NCI-H187 treated with DMSO at 0.1 percent for 48 hours (cell line): ENCODE data around the gene RASSF3.
"Not testable (repeated sequence)": the region's sequence is repeated elsewhere in the genome, so short reads cannot be mapped to it uniquely, and the experiment has no call there.

Source experiments
- DNase-seq: peaks from one replicate; lab custom pipeline; 2025; lab: John Stamatoyannopoulos, UW

Gene RASSF3

GRCh38 chr12:64610079-64610659 is at the start of gene RASSF3:
RASSF3 (plus strand) TSS chr12:64610495; CDS start chr12:64610633, 138 bp downstream.
- no peak for DNase-seq

GRCh38 chr12:64561302-64562136 is 48.8 kb upstream of the RASSF3 start:
- DNase-seq: no peak

- no peak for DNase-seq
Observed at GRCh38 chr12:64566122-64566521, 44.2 kb upstream of the RASSF3 start.

GRCh38 chr12:64566831-64567517 is 43.3 kb upstream of the RASSF3 start:
- no peak for DNase-seq

GRCh38 chr12:64567570-64567969 is 42.7 kb upstream of the RASSF3 start:
- DNase-seq: no peak

- DNase-seq: no peak
Observed at GRCh38 chr12:64568298-64568697, 42.0 kb upstream of the RASSF3 start.

GRCh38 chr12:64569923-64570691 is 40.2 kb upstream of the RASSF3 start:
- no peak for DNase-seq

GRCh38 chr12:64571411-64571810 is 38.9 kb upstream of the RASSF3 start:
- no peak for DNase-seq

GRCh38 chr12:64572241-64572640 is 38.1 kb upstream of the RASSF3 start:
- no peak for DNase-seq

GRCh38 chr12:64574837-64575236 is 35.5 kb upstream of the RASSF3 start:
- no peak for DNase-seq

GRCh38 chr12:64577046-64577445 is 33.2 kb upstream of the RASSF3 start:
- DNase-seq: no peak

GRCh38 chr12:64578566-64578965 is 31.7 kb upstream of the RASSF3 start:
- no peak for DNase-seq

- no peak for DNase-seq
Observed at GRCh38 chr12:64580681-64581080, 29.6 kb upstream of the RASSF3 start.

- DNase-seq: no peak
Observed at GRCh38 chr12:64582114-64582513, 28.2 kb upstream of the RASSF3 start.

- DNase-seq: no peak
Observed at GRCh38 chr12:64582862-64583261, 27.4 kb upstream of the RASSF3 start.

- not testable (repeated sequence) for DNase-seq
Observed at GRCh38 chr12:64583395-64583770, 26.9 kb upstream of the RASSF3 start.

GRCh38 chr12:64583771-64584421 is 26.4 kb upstream of the RASSF3 start:
- DNase-seq: no peak

- no peak for DNase-seq
Observed at GRCh38 chr12:64585104-64585503, 25.2 kb upstream of the RASSF3 start.

GRCh38 chr12:64587447-64587846 is 22.8 kb upstream of the RASSF3 start:
- no peak for DNase-seq

- DNase-seq: no peak
Observed at GRCh38 chr12:64590183-64590582, 20.1 kb upstream of the RASSF3 start.

GRCh38 chr12:64595863-64596793 is 14.2 kb upstream of the RASSF3 start:
- no peak for DNase-seq
